GM12878 (cell line): ENCODE results near the gene RAB26. TPM values are rescaled to one million over a fixed set of nuclear protein-coding genes. Genes with fewer than 3 reads are reported as not detected.
"Not testable (repeated sequence)": the region's sequence is repeated elsewhere in the genome, so short reads cannot be mapped to it uniquely, and the experiment has no call there.

Source experiments
- ATAC-seq: fragments of 200-7000 bp; cut with Tn5 transposase; 3 replicates; pipeline ENCODE4 v1.9.1; 2020; ENCODE audit warnings: mild to moderate bottlenecking, moderate library complexity
- BruUV-seq: library from RNA; stranded (reverse); fragments of 400-500 nt; replicated peaks from 2 replicates; lab custom pipeline; 2021; lab: Mats Ljungman, UMichigan
- CTCF ChIA-PET: fragments of 300-600 bp; sonication (Branson Sonifier 250); formaldehyde crosslinking; extraction: SDS; loops from one replicate; lab custom pipeline; 2021; ENCODE audit warnings: inconsistent platforms; lab: Yijun Ruan, JAX
- POLR2A ChIA-PET: fragments of 350-600 bp; formaldehyde crosslinking; extraction: SDS; loops from one replicate; lab custom pipeline; 2021; ENCODE audit warnings: inconsistent platforms; lab: Charles Lee
- RAD21 ChIA-PET: fragments of 300-600 bp; sonication (Branson Sonifier 250); formaldehyde crosslinking; loops from one replicate; lab custom pipeline; 2023; ENCODE audit warnings: antibody characterized with exemption; ENCODE audit not compliant: unreplicated experiment; lab: Charles Lee
- SMC1A ChIA-PET: fragments of 300-600 bp; sonication (Branson Sonifier 250); formaldehyde crosslinking; loops from one replicate; lab custom pipeline; 2023; ENCODE audit not compliant: unreplicated experiment, uncharacterized antibody; lab: Charles Lee
- DNase-seq: peaks from one replicate; pipeline ENCODE4 v3.0.0-alpha.2; 2011; ENCODE audit warnings: low read depth, low spot score
- FAIRE-seq: peaks from 3 replicates; lab custom pipeline; 2011; peaks lifted over from hg19 to GRCh38; lab: Jason Lieb, UNC
- H2AFZ ChIP-seq: 2 replicates; pipeline ENCODE4 v1.6.0; 2011; ENCODE audit warnings: low read depth, low read length, control low read depth; ENCODE audit not compliant: control insufficient read depth
- H3K27ac ChIP-seq: 2 replicates; pipeline ENCODE4 v1.5.1; 2011; ENCODE audit warnings: control low read depth; ENCODE audit not compliant: control insufficient read depth, insufficient read depth
- H3K27me3 ChIP-seq, 2 experiments: replicated peaks in 1 of 2; 2 replicates each; pipeline versions ENCODE4 v1.6.0 to v1.6.1; 2011; ENCODE audit warnings: low read length in 1 of 2; ENCODE audit not compliant: control insufficient read depth in 2 of 2, insufficient read depth in 2 of 2
- H3K36me3 ChIP-seq, 2 experiments: 2 replicates each; pipeline ENCODE4 v1.5.1; 2011; ENCODE audit warnings: low read length in 1 of 2; ENCODE audit not compliant: control insufficient read depth in 2 of 2, insufficient read depth in 2 of 2
- H3K4me1 ChIP-seq: 2 replicates; pipeline ENCODE4 v1.6.1; 2011; ENCODE audit warnings: mild to moderate bottlenecking, low read length, moderate library complexity, mixed read lengths; ENCODE audit not compliant: control insufficient read depth, insufficient read depth
- H3K4me2 ChIP-seq: 2 replicates; pipeline ENCODE4 v1.6.0; 2011; ENCODE audit warnings: control low read depth; ENCODE audit not compliant: control insufficient read depth, insufficient read depth
- H3K4me3 ChIP-seq: fragments of 200-600 bp; sonication (generic); 2 replicates; pipeline ENCODE4 v1.5.1; 2016
- H3K79me2 ChIP-seq: 2 replicates; pipeline ENCODE4 v1.6.0; 2011; ENCODE audit warnings: low read length; ENCODE audit not compliant: control insufficient read depth, insufficient read depth
- H3K9ac ChIP-seq: 2 replicates; pipeline ENCODE4 v1.8.0; 2011; ENCODE audit warnings: low read length, control low read depth, mixed read lengths; ENCODE audit not compliant: control insufficient read depth, insufficient read depth
- H3K9me3 ChIP-seq: replicated peaks from 3 replicates; pipeline ENCODE4 v1.5.1; 2011; ENCODE audit warnings: mild to moderate bottlenecking, low read length; ENCODE audit not compliant: control insufficient read depth, insufficient read depth
- H4K20me1 ChIP-seq: 2 replicates; pipeline ENCODE4 v1.6.0; 2011; ENCODE audit not compliant: control insufficient read depth, insufficient read depth
- WGBS: methylation state at CpG from one replicate; pipeline ENCODE4 v1.1.6; 2016; ENCODE audit warnings: low lambda C conversion rate; ENCODE audit not compliant: insufficient replicate concordance, insufficient coverage; ENCODE audit errors: missing lambda C conversion rate; 5-methylcytosine and 5-hydroxymethylcytosine counted together
- in situ Hi-C: fragments of 300-500 bp; cut with MboI; formaldehyde crosslinking; loops from 9 replicates; pipeline ENCODE4 v1.14.3; 2018; ENCODE audit warnings: mixed read lengths
- intact Hi-C: fragments of 100-400 bp; cut with micrococcal nuclease; formaldehyde crosslinking; loops from one replicate; pipeline ENCODE4 v1.14.2; 2022; ENCODE audit not compliant: unreplicated experiment
- polyA plus RNA-seq, 11 experiments: library from polyadenylated mRNA; depleted of rRNA in 4 of 11; unstranded in 6 of 11; stranded (reverse) in 5 of 11; fragments of >200 nt; fragmentation: Nextera tagmentation in 4 of 11; fragmentation: Illumina TruSeq in 1 of 11; extraction: Ambion mirVana in 4 of 11; extraction: Trizol in 1 of 11; gene quantifications; 1 replicate in 1 of 11; 2 replicates in 10 of 11; pipeline versions ENCODE4 v1.2.1 to v1.2.3, GENCODE V29; 2011 to 2016; ENCODE audit warnings: inconsistent platforms in 2 of 11, missing spikeins in 2 of 11, low read depth in 1 of 11
- total RNA-seq, 4 experiments: library from RNA; depleted of rRNA in 3 of 4; stranded (reverse); fragments of >200 nt in 3 of 4; fragmentation: Illumina TruSeq in 1 of 4; extraction: Trizol in 1 of 4; gene quantifications; 2 replicates each; pipeline versions ENCODE4 v1.2.1 to v1.2.3, GENCODE V29; 2013 to 2021

The RAB26 gene
- total and polyA plus RNA-seq, 10 of the 15 experiments (the other 5 are each of a cell fraction or from before 2014, with no cell fraction given): 0.13 to 4.5 (median 0.33) TPM; not detected in 1

GRCh38 chr16:2126928-2127556 lies 21.4 kb upstream of the RAB26 start:
- H3K9ac ChIP-seq, H3K27me3 ChIP-seq, ATAC-seq, H3K36me3 ChIP-seq, H4K20me1 ChIP-seq, intact Hi-C loops, FAIRE-seq, H3K4me1 ChIP-seq, H3K4me2 ChIP-seq, BruUV-seq, in situ Hi-C loops, POLR2A ChIA-PET, H2AFZ ChIP-seq, H3K27ac ChIP-seq, RAD21 ChIA-PET, H3K4me3 ChIP-seq, H3K79me2 ChIP-seq, SMC1A ChIA-PET, CTCF ChIA-PET, DNase-seq, H3K9me3 ChIP-seq: not testable (repeated sequence)
- WGBS: 93% methylated on average over 31 of the region's 31 CpGs

GRCh38 chr16:2127630-2128280 lies 20.7 kb upstream of the RAB26 start:
- FAIRE-seq, H3K27me3 ChIP-seq, H3K4me1 ChIP-seq, in situ Hi-C loops, H3K36me3 ChIP-seq, H2AFZ ChIP-seq, H3K9me3 ChIP-seq, CTCF ChIA-PET, H3K4me3 ChIP-seq, POLR2A ChIA-PET, H3K4me2 ChIP-seq, H3K9ac ChIP-seq, H3K79me2 ChIP-seq, H3K27ac ChIP-seq, H4K20me1 ChIP-seq, ATAC-seq, SMC1A ChIA-PET, RAD21 ChIA-PET, BruUV-seq, intact Hi-C loops, DNase-seq: not testable (repeated sequence)
- WGBS: 95% methylated on average over 3 of the region's 3 CpGs

- H3K4me3 ChIP-seq, RAD21 ChIA-PET, in situ Hi-C loops, BruUV-seq, DNase-seq, H3K79me2 ChIP-seq, CTCF ChIA-PET, ATAC-seq, H3K27ac ChIP-seq, H4K20me1 ChIP-seq, H3K9me3 ChIP-seq, H3K4me1 ChIP-seq, SMC1A ChIA-PET, H3K27me3 ChIP-seq, H2AFZ ChIP-seq, POLR2A ChIA-PET, H3K4me2 ChIP-seq, H3K36me3 ChIP-seq, FAIRE-seq, intact Hi-C loops, H3K9ac ChIP-seq: not testable (repeated sequence)
- 62% methylated on average over 8 of the region's 11 CpGs for WGBS
These were observed 19.2 kb upstream of the RAB26 start for GRCh38 chr16:2129251-2129650.

DNA sequence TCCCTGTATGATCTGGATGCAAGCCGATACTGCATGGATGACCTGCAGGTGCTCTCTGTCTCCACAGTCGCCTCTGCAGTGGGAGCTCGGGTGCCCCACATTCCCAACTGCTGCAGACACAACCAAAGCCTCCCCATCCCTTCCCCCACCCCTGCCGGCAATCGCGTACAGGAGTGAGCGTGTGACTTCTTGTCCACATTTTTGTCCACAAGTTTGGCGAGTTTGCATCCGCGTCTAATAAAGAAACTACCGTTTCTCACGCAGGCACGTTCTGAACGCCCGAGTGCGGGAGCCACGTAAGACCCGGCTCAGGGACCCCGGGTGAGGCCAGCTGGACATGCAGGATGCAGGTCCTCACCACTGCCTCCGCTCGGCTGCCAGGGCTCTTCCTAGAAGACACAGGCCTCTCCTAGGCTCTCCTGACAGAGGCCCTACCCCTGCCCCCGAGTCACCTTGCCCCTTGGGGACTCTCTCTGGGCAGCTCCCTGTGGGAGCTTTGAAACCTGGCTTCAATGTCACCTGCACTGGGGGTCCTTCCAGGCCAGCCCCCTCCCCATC lies 18.5 kb upstream of the RAB26 start:
- DNase-seq, BruUV-seq, intact Hi-C loops, in situ Hi-C loops, ATAC-seq, H3K4me2 ChIP-seq, SMC1A ChIA-PET, H4K20me1 ChIP-seq, POLR2A ChIA-PET, H3K4me3 ChIP-seq, H3K27ac ChIP-seq, RAD21 ChIA-PET, CTCF ChIA-PET, H3K36me3 ChIP-seq, H3K79me2 ChIP-seq, FAIRE-seq, H3K27me3 ChIP-seq, H3K9ac ChIP-seq, H3K4me1 ChIP-seq, H3K9me3 ChIP-seq, H2AFZ ChIP-seq: not testable (repeated sequence)
- 94% methylated on average over 21 of the region's 22 CpGs for WGBS
